Mononuclear cell (primary cell): ENCODE measurements around the gene DNAJC18. TPM values are rescaled to one million over a fixed set of nuclear protein-coding genes. Genes with fewer than 3 reads are reported as not detected.
A peak's percentile ranks its signal among the peaks of the same experiment; 100 is the strongest.
"Not testable (repeated sequence)": the region's sequence is repeated elsewhere in the genome, so short reads cannot be mapped to it uniquely, and the experiment has no call there.

Source experiments
- H3K27me3 ChIP-seq: 2 replicates; pipeline ENCODE4 v1.6.0; 2011; ENCODE audit warnings: low read length, control low read depth; ENCODE audit not compliant: insufficient read depth
- H3K4me1 ChIP-seq: 2 replicates; pipeline ENCODE4 v1.5.1; 2011; ENCODE audit warnings: mild to moderate bottlenecking, low read length, control low read depth; ENCODE audit not compliant: insufficient read depth
- H3K4me3 ChIP-seq: 2 replicates; pipeline ENCODE4 v1.5.1; 2011; ENCODE audit warnings: mild to moderate bottlenecking, low read length, moderate library complexity
- H3K9me3 ChIP-seq: 2 replicates; pipeline ENCODE4 v1.5.1; 2011; ENCODE audit warnings: low read depth, mild to moderate bottlenecking, control low read depth, low read length
- total RNA-seq: library from RNA; depleted of rRNA; stranded (reverse); fragments of >200 nt; gene quantifications from one replicate; pipeline ENCODE4 v1.2.3, GENCODE V29; 2012

The DNAJC18 gene
- total RNA-seq, result 2.2 TPM

GRCh38 chr5:139439013-139439903 is at the start of gene DNAJC18:
Gene DNAJC18 (minus strand): TSS chr5:139439525. CDS start chr5:139439445, 80 bp downstream.
- H3K4me1 ChIP-seq, result peaks cover 22% of the 10 kb centered on the region
- no peaks in the 10 kb centered on the region for H3K9me3 ChIP-seq
- H3K4me3 ChIP-seq, result peak within 1 kb of the TSS; percentile 94
- no peaks in the 10 kb centered on the region for H3K27me3 ChIP-seq

DNA sequence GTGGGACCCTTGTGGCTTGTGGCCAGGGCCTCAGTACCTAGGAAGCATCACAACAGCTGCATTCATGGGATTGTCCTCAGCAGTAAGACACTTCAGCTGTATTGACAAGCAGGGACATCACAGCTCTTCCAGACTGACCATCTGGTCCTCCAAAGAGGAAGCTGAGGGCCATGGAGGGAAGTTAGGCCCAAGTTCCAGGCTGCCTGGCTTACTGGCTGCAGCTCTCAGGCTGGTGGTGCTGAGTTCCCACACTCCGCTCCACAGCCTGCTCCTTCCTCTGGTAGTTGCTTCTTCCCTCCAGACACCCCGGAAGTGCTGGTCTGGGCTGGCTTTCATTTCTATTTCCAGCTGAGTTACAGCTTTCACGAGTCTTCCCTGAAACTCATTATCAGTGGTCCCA is 48.9 kb upstream of the DNAJC18 start:
- H3K4me3 ChIP-seq, result no peak overlapping the region
- no peaks in the 10 kb centered on the region for H3K27me3 ChIP-seq
- H3K9me3 ChIP-seq, result no peaks in the 10 kb centered on the region
- peaks cover 33% of the 10 kb centered on the region for H3K4me1 ChIP-seq

DNA sequence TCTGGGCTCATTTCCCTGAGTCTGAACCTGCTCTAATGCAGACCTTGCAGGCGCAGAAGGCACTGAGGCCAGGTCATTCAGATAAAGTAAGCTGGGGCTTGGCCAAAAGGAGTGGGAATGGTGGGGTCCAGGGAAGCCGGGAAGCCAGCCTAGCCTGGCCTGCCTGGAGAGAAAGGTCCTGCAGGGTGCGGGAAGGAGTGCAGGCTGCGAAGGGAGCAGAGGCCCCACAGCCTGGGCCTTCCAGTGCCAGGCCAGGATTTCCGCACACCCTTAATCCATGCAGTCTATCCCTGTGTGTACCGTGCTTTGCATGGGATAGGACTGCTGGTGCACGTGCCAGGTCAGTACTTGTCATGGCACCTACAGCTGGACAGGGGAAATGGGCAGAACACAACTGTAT is 46.9 kb upstream of the DNAJC18 start:
- H3K27me3 ChIP-seq, result no peaks in the 10 kb centered on the region
- no peaks in the 10 kb centered on the region for H3K9me3 ChIP-seq
- no peak overlapping the region for H3K4me3 ChIP-seq
- H3K4me1 ChIP-seq, result peaks cover 45% of the 10 kb centered on the region

GRCh38 chr5:139482890-139483208 is 43.5 kb upstream of the DNAJC18 start:
- peaks cover 63% of the 10 kb centered on the region for H3K4me1 ChIP-seq
- not testable (repeated sequence) for H3K27me3 ChIP-seq, H3K9me3 ChIP-seq
- H3K4me3 ChIP-seq, result peak overlapping the region; percentile 66

DNA sequence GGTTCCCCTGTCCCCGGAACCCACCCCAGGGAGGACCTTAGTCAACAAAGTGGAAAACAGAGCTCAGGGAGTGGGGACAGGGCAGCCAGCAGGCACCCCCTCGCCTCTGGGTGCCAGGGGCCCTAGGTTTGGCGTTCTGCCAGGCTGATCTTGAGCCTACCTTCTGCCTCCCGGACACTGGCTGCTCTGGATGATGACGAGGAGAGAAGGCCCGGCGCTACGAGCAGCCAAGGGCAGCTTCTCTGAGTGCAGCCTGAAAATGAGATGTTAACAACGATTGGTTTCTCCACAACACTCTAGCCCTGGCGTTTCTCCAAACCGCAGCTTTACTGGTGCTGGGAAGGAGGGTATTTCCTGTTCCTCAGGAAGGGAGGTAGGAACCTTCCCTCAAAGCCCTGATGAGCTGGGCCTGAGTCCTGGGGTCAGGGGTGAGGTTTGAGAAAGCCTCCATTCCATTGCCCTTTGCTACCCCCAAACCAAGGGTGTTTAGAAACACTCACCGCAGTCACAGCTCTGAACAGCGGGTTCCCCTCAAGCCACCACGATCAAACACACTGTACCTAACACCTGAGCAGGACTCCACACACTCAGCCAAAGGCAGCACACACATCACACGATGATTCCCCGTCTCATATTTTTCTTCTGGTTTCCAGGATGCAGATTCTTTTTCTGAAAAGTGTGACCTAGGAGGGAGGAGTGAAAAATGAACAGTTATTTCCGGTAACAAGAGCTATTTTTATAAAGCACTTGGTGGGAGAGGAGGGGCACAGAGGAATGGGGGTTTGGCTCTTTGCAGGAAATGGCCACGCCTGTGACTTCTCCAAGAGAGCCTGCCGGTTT is 42.9 kb upstream of the DNAJC18 start, which contains the start of gene STING1:
STING1 (minus strand) TSS at position 709 of the 840 bp plus-strand sequence. CDS start 1,054 bp downstream, outside the sequence.
- no peaks in the 10 kb centered on the region for H3K27me3 ChIP-seq
- H3K9me3 ChIP-seq, result no peaks in the 10 kb centered on the region
- H3K4me3 ChIP-seq, result peak within 1 kb of the TSS; percentile 66
- peaks cover 64% of the 10 kb centered on the region for H3K4me1 ChIP-seq

DNA sequence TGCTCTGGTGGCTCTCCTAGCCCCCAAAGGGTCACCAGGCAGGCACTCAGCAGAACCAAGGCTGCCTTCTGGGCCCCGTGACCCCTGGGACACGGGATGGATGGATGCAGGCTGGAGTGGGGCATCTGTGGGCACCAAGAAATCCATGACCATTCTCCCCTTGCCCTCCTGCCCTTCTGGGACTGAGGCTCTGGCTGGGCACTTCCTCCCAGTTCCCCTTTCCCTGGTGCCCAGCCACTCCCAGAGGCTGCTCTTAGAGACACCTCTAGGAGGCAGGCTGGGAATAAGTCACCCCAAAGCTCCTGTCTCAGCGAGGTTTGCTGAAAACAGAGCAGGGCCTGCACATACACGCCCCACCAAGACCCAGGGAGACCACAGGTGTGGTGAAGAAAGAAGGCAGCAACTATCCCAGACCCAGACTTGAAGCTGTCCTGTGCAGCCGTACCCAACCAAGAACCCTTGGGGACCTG is 42.3 kb upstream of the DNAJC18 start:
- H3K4me1 ChIP-seq, result peaks cover 70% of the 10 kb centered on the region
- no peaks in the 10 kb centered on the region for H3K9me3 ChIP-seq
- peak overlapping the region; percentile 66 for H3K4me3 ChIP-seq
- H3K27me3 ChIP-seq, result no peaks in the 10 kb centered on the region

GRCh38 chr5:139481122-139481533 is 41.8 kb upstream of the DNAJC18 start:
- peak overlapping the region; percentile 66 for H3K4me3 ChIP-seq

DNA sequence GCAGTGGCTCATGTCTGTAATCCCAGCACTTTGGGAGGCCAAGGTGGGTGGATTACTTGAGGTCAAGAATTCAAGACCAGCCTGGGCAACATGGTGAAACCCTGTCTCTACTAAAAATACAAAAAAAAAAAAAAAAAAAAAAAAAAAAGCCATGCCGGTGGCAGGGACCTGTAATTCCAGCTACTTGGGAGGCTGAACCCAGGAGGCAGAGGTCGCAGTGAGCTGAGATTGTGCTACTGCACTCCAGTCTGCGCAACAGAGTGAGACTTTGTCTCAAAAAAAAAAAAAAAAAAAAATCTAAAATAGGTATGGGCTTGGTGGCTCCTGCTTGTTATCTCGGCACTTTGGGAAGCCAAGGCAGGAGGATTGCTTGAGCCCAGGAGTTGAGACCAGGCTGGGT is 40.4 kb upstream of the DNAJC18 start:
- peaks cover 88% of the 10 kb centered on the region for H3K4me1 ChIP-seq
- H3K27me3 ChIP-seq, H3K4me3 ChIP-seq, H3K9me3 ChIP-seq: not testable (repeated sequence)

More at GRCh38 chr5:139481122-139481533, 41.8 kb upstream of the DNAJC18 start:
- H3K27me3 ChIP-seq, result no peaks in the 10 kb centered on the region
- no peaks in the 10 kb centered on the region for H3K9me3 ChIP-seq
- H3K4me1 ChIP-seq, result peaks cover 74% of the 10 kb centered on the region

- not testable (repeated sequence) for H3K27me3 ChIP-seq, H3K9me3 ChIP-seq, H3K4me3 ChIP-seq
- peaks cover 97% of the 10 kb centered on the region for H3K4me1 ChIP-seq
Observed at GRCh38 chr5:139478657-139479423, 39.5 kb upstream of the DNAJC18 start.

DNA sequence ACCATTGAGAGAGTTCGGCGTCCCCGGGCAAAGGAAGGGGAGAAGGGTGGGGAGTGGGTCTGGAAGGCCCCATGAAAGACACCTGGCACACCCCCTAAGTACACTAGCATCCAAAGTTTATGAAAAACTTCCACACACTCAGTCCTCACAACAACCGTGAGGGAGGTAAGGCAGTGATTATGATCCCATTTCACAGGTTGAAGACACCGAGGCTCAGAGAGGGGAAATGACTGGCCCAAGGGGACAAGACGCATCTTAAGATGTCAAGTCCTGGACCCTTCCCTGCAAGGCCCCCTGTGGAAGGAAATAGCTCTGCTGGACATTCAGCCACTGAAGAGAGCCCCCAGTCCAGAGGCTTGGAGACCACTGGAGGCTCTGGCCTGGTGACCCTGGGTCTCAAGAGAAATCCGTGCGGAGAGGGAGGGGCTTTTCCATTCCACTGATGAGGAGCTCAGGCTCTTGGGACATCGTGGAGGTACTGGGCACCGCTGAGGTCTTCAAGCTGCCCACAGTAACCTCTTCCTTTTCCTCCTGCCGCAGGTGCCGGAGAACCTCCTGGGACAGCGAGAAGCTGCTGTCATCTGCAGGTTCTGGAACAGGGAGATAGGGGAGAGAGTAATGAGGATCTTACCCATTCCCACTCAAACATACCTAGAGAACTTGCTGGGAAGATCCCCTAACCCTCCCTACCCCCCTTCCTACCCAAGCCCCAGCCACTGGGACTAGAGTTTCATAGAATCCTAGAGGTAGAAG is 36.7 kb upstream of the DNAJC18 start:
- Histone ChIP-seq H3K27me3 (no peaks in the 10 kb centered on the region), H3K4me1 (peaks cover 99% of the 10 kb centered on the region), H3K9me3 (no peaks in the 10 kb centered on the region), H3K4me3 (no peak overlapping the region)

DNA sequence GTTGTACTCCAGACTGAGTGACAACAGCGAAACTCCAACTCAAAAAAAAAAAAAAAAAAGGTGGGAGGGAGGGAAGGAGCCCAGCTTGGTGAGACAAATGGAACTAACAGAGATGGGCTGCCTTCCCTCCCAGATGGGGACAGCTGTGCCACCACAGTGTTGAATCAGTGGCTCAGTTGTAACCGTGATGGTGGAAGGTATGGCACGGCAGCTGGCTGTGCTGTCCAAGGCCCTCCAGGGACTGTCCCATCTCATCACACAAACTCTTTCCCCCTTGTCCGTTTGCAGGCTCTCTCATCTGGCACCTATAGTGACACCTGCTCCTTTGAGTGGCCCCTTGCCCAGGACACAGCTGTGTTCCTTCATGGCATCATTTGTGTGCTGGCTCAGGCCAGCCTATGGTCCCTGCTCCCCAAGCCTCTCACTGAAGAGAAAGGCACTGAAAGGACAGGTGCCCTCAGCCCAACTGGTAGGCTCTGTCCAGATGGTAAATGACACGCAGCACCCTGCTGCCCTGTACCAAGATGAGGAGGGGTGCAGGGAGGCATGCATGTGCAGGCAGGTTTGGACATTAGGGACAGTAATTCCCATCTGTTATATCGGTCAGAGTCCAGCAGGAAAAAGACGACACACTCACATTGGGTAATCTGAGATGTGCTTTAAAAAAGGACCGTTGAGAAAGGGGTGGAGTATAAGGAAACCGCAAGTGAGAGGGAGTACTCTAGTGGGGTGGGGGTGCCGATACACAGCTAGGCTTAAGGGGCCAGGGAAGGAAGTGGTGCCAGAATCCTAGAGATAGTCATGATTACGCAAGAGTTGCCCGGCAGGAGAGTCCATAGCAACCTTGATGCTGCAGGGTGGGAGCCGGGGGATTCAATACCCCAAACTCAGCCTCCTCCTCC is 35.8 kb upstream of the DNAJC18 start:
- Histone ChIP-seq H3K4me1 (peaks cover 99% of the 10 kb centered on the region), H3K27me3 (no peaks in the 10 kb centered on the region), H3K4me3 (no peak overlapping the region), H3K9me3 (no peaks in the 10 kb centered on the region)

DNA sequence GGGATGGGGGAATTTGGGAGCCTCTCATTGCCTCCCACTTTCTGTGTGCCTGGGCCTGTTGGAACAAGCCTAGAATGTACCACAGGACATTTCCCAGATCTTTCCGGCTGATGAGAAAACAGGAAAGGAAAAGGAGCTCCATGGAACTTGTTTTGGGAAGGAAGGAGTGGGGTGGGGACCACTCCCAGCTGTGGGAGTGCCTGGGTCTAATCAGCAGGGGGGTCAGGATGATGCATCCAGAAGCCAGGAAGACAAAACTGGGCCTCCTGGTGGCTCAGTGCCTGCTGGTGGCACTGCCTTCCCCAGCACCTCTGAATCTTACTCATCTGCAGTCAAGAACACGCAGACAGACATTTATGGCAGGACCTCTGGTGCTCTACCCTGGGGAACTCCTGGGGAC is 34.2 kb upstream of the DNAJC18 start:
- Histone ChIP-seq H3K4me1 (peaks cover 98% of the 10 kb centered on the region), H3K9me3 (no peaks in the 10 kb centered on the region), H3K27me3 (no peaks in the 10 kb centered on the region), H3K4me3 (no peak overlapping the region)

GRCh38 chr5:139473105-139473504 is 33.8 kb upstream of the DNAJC18 start:
- H3K4me1 ChIP-seq, result peaks cover 98% of the 10 kb centered on the region
- H3K4me3 ChIP-seq, result no peak overlapping the region
- no peaks in the 10 kb centered on the region for H3K27me3 ChIP-seq
- no peaks in the 10 kb centered on the region for H3K9me3 ChIP-seq
